Panc1 (cell line): ENCODE data around the gene PDLIM3.

ENCODE experiments used
- CTCF ChIP-seq: fragments of 450-650 bp; IDR thresholded peaks from 2 replicates; pipeline ENCODE4 v1.5.1; 2017; ENCODE audit warnings: mild to moderate bottlenecking
- POLR2AphosphoS5 ChIP-seq: IDR thresholded peaks from 2 replicates; pipeline ENCODE4 v1.6.1; 2012; ENCODE audit warnings: mild to moderate bottlenecking, low read depth, low read length, moderate library complexity

- TF ChIP-seq CTCF (no peak), POLR2AphosphoS5 (no peak)
These were observed 21.7 kb downstream of the PDLIM3 start for GRCh38 chr4:185513489-185514181.
